Heart right ventricle (tissue), 16 donors: Measurements from ENCODE around the gene CSNK2A1. TPM values are rescaled to one million over a fixed set of nuclear protein-coding genes. Genes with fewer than 3 reads are reported as not detected.

Experiments
- ATAC-seq, 8 donors: fragments of 200-7000 bp; cut with Tn5 transposase; one replicate each; pipeline ENCODE4 v1.9.1; 2020; ENCODE audit warnings: mild to moderate bottlenecking in 8 of 8, moderate library complexity in 8 of 8, moderate number of reproducible peaks in 1 of 8
- DNase-seq, 2 donors: peaks; one replicate each; pipeline ENCODE4 v3.0.0-alpha.2; 2020
- H3K27ac ChIP-seq, 10 donors: fragments of 200-600 bp; sonication (generic) in 2 of 10; one replicate each; pipeline versions ENCODE4 v1.5.0 to v1.8.0; 2020 to 2022; ENCODE audit warnings: mild to moderate bottlenecking in 3 of 10
- H3K27me3 ChIP-seq, 7 donors: fragments of 200-600 bp; one replicate each; pipeline ENCODE4 v1.8.0; 2021 to 2022; ENCODE audit warnings: mild to moderate bottlenecking in 2 of 7
- H3K36me3 ChIP-seq, 9 donors: fragments of 200-600 bp; sonication (generic) in 1 of 9; one replicate each; pipeline versions ENCODE4 v1.5.0 to v1.8.0; 2020 to 2022; ENCODE audit warnings: mild to moderate bottlenecking in 2 of 9
- H3K4me1 ChIP-seq, 9 donors: fragments of 200-600 bp; sonication (generic) in 1 of 9; one replicate each; pipeline versions ENCODE4 v1.5.0 to v1.8.0; 2020 to 2022; ENCODE audit warnings: mild to moderate bottlenecking in 4 of 9
- H3K4me3 ChIP-seq, 10 donors: fragments of 200-600 bp; sonication (generic) in 2 of 10; one replicate each; pipeline versions ENCODE4 v1.5.0 to v1.8.0; 2020 to 2022; ENCODE audit warnings: mild to moderate bottlenecking in 7 of 10, moderate library complexity in 2 of 10
- H3K9me3 ChIP-seq, 11 donors: fragments of 200-600 bp in 10 of 11; sonication (generic) in 2 of 11; one replicate each; pipeline versions ENCODE4 v1.5.0 to v1.8.0; 2013 to 2022; ENCODE audit warnings: mild to moderate bottlenecking in 2 of 11, control low read depth in 1 of 11, moderate library complexity in 1 of 11
- WGBS, 2 donors: extraction: QIAGEN DNeasy Blood & Tissue Kit; methylation state at CpG; one replicate each; pipeline ENCODE4 v1.1.7; 2013; ENCODE audit warnings: inconsistent platforms in 1 of 2; 5-methylcytosine and 5-hydroxymethylcytosine counted together
- intact Hi-C, 10 donors: fragments of 100-400 bp; cut with DNase I; formaldehyde crosslinking; loops; one replicate each; pipeline versions ENCODE4 v1.11.1 to v1.14.2; 2022
- polyA plus RNA-seq, 2 donors: library from polyadenylated mRNA; stranded (reverse); fragments of 200-250 nt; gene quantifications; one replicate each; pipeline ENCODE4 v1.2.3, GENCODE V29; 2013
- total RNA-seq, 10 donors: library from RNA; stranded (reverse); fragmentation: NEBNext Ultra II Directional in 3 of 10; extraction: Animal tissue kit (Norgen Biotek cat#: 25700) in 3 of 10; gene quantifications; one replicate each; pipeline versions ENCODE4 v1.2.1 to v1.2.4, GENCODE V29; 2021 to 2023
- TF ChIP-seq, protein P1 (sequence below), 9 donors: fragments of 200-600 bp; sonication (generic) in 2 of 9; IDR thresholded peaks; one replicate each; pipeline versions ENCODE4 v1.5.0 to v1.8.0; 2021 to 2022; ENCODE audit warnings: antibody characterized with exemption in 9 of 9, mild to moderate bottlenecking in 5 of 9, moderate library complexity in 1 of 9
- donor health status: Arrhythmogenic right ventricular cardiomyopathy.
- donor health status: ischemic (EF 13 %, LVEDD 7.1; RV severe dilation, severe dysfunction).
- donor health status: healthy with polysubstance abuse.
- donor health status: DM: no; HTN: yes; CAD: no.
- donor health status: DM: no; HTN: no; CAD: no.
- donor health status: ischemic (EF 25% LVEDD 6.9; RV normal size, moderate dysfunction).
- donor health status: ischemic (EF 25% LVEDD 5.7; RV mildly dilated, moderate dysfunction).
- donor health status: healthy.
- donor health status: DM: yes; HTN: yes; CAD: no.
- donor health status: Ischemic cardiomyopathy.
- donor health status: ischemic (EF 35%, LVEDD 5.7; RV mildly dilated, moderate dysfunction).
- donor health status: nonischemic (EF 11% LVEDD 7.7; RV severe dilation, severe dysfunction).
- donor health status: DM: yes; HTN: yes; CAD: no.
- donor health status: PGD.
- donor health status: ischemic (EF 29% LVEDD 5.4; RV normal size, mild dysfunction).
- donor health status: nonischemic (EF 23%, LVEDD 6.1; RV moderate dilation, normal function).

CSNK2A1 gene
- total and polyA plus RNA-seq, 12 donors = 21.4 to 137 (median 125) TPM

DNA sequence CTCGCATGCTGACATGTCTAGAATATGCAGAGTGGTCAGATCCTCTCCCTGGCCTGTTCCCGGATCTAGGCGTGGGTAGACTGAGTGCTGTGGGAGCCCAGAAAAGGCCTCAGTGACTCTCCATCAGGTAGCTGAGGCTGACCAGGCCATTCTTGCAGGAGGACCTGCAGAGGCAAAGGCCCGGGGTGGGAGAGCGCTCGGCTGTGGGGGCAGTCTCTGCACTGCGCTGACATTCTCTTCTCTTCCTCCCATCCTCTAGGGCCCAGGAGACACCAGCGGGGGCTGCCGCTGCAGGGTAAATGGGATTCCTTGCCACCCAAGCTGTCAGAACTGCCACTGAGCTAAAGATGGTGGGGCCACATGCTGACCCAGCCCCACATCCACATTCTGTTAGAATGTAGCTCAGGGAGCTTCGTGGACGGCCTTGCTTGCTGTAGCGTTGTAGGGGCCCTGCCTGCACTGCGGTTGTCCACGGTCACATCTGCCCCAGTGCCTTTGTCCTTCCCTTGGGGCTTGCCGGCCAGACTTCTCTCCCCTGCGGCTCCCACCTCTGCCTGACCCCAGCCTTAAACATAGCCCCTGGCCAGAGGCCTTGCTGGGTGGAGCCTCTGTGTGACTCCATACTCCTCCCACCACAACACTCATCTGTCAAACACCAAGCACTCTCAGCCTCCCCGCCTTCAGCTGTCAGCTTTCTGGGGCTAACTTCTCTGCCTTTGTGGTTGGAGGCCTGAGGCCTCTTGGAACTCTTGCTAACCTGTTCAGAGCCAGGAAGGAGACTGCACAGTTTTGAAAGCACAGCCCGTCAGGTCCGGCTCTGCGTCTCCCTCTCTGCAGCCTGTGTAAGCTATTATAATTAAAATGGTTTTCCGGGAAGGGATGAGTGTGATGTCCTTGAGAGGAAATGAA lies 113.2 kb downstream of the CSNK2A1 start:
- peaks cover 0 to 90% (median 56%) of the 10 kb centered on the region in 9 donors for H3K36me3 ChIP-seq
- TF ChIP-seq, protein P1, sequence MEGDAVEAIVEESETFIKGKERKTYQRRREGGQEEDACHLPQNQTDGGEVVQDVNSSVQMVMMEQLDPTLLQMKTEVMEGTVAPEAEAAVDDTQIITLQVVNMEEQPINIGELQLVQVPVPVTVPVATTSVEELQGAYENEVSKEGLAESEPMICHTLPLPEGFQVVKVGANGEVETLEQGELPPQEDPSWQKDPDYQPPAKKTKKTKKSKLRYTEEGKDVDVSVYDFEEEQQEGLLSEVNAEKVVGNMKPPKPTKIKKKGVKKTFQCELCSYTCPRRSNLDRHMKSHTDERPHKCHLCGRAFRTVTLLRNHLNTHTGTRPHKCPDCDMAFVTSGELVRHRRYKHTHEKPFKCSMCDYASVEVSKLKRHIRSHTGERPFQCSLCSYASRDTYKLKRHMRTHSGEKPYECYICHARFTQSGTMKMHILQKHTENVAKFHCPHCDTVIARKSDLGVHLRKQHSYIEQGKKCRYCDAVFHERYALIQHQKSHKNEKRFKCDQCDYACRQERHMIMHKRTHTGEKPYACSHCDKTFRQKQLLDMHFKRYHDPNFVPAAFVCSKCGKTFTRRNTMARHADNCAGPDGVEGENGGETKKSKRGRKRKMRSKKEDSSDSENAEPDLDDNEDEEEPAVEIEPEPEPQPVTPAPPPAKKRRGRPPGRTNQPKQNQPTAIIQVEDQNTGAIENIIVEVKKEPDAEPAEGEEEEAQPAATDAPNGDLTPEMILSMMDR (IDR thresholded peaks at IDR 0.05) = no peak
- no peaks in the 10 kb centered on the region for H3K27me3 ChIP-seq
- no peak overlapping the region for H3K27ac ChIP-seq
- intact Hi-C loops = no loop called here
- no peaks in the 10 kb centered on the region for H3K9me3 ChIP-seq
- whole genome bisulfite sequencing, 2 donors = 84 to 85% methylated on average over 21 of the region's 21 CpGs
- no peak for DNase-seq
- no peak overlapping the region for H3K4me3 ChIP-seq
- H3K4me1 ChIP-seq = peaks cover 0 to 6% (median 0%) of the 10 kb centered on the region in 9 donors
- ATAC-seq = no peak

DNA sequence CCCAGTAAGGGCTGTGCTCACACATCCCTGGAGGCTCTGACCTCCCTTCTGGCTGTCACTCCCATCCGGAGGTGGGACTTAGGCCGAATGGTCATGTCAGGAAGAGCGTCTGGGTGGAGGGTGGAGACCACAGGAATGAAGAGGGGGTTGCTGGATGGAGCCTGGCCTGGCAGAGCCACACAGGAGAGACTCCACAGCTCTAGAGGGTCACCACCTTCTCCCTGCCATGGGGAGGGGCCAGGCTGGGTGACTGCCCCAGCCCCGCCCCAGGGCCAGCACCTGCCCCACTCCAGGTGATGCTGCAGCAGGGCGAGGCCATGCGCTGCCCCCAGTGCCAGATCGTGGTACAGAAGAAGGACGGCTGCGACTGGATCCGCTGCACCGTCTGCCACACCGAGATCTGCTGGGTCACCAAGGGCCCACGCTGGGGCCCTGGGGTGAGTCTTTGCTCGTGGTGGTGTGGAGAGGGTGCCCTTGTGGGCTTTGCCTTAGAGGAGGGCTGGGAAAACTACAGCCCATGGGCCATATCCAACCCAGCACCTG lies 114.9 kb downstream of the CSNK2A1 start:
- Histone ChIP-seq H3K36me3 (peaks cover 0 to 95% (median 57%) of the 10 kb centered on the region in 9 donors), H3K9me3 (no peaks in the 10 kb centered on the region), H3K27ac (no peak overlapping the region), H3K27me3 (no peaks in the 10 kb centered on the region), H3K4me1 (peaks cover 0 to 6% (median 0%) of the 10 kb centered on the region in 9 donors), H3K4me3 (no peak overlapping the region)
- TF ChIP-seq, protein P1 (IDR thresholded peaks at IDR 0.05) = no peak
- ATAC-seq (no peak), DNase-seq (no peak)
- intact Hi-C loops = loop anchor here in 2 of 10 donors (10.0 kb wide), 2 partner anchors 56 to 74 kb away; no protein-coding TSS in a partner anchor
- WGBS, 2 donors = 88 to 91% methylated on average over 14 of the region's 14 CpGs

DNA sequence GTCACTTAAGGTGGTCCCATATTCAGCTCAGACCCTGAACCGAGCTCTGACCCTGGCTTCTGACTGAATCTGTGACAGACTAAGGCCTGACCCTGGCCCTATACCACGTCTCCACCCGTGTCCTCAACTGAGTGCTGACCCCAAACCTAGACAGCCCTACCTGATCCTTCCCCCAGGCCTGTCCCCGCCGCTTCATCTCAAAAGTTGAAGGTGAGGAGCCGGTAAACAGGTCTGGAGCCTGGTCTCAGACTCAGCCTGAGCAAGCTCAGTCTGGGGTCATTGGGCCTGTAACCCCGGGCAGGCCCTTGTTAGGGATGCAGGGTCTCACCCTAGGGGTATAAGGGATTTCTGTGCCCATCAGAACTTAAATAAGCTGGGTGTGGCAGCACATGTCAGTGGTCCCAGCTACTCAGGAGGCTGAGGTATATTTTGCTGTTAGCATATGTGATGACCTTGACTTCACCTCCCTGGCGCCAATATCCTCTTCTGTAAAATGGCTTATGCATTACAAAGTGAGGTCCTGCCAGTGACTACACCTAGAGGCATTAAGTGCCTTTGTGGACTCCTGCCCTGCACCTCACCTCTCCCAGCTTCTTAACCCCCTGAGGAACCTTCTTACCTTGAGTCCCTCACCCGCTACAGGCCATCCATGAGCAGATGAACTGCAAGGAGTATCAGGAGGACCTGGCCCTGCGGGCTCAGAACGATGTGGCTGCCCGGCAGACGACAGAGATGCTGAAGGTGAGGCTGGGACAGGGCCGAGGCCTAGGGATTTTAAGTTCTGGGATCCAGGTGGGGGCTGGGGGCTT lies 115.5 kb downstream of the CSNK2A1 start:
- Histone ChIP-seq H3K4me1 (peaks cover 0 to 4% (median 0%) of the 10 kb centered on the region in 9 donors), H3K9me3 (no peaks in the 10 kb centered on the region), H3K36me3 (peaks cover 0 to 99% (median 57%) of the 10 kb centered on the region in 9 donors), H3K4me3 (no peak overlapping the region), H3K27me3 (no peaks in the 10 kb centered on the region), H3K27ac (no peak overlapping the region)
- no peak for DNase-seq
- TF ChIP-seq, protein P1 (IDR thresholded peaks at IDR 0.05) = no peak
- intact Hi-C loops = loop anchor here in 2 of 10 donors (10.0 kb wide), 2 partner anchors 57 to 73 kb away; no protein-coding TSS in a partner anchor
- 94 to 95% methylated on average over 14 of the region's 14 CpGs for WGBS, 2 donors
- no peak for ATAC-seq

DNA sequence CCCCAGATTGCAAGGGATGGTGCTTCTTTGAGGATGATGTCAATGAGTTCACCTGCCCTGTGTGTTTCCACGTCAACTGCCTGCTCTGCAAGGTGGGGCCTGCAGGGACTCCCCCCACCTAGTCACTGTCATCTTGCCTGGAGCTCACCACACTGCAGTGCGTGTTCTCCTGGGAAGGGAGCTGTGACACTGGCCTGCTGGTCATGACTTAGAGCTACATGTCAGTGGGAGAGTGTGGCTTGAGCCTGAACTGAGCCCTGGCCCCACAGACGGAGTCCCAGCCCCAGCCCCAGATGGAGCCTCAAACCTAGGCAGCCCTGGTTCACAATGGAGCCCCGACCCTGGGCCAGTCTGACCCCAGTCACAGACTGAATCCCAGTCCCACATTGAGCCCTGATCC lies 116.2 kb downstream of the CSNK2A1 start:
- Histone ChIP-seq H3K27me3 (no peaks in the 10 kb centered on the region), H3K36me3 (peaks cover 0 to 99% (median 56%) of the 10 kb centered on the region in 9 donors), H3K4me1 (peaks cover 0 to 4% (median 0%) of the 10 kb centered on the region in 9 donors), H3K27ac (no peak overlapping the region), H3K9me3 (no peaks in the 10 kb centered on the region), H3K4me3 (no peak overlapping the region)
- intact Hi-C loops = loop anchor here in 2 of 10 donors (10.0 kb wide), 2 partner anchors 57 to 73 kb away; no protein-coding TSS in a partner anchor
- DNase-seq (no peak), ATAC-seq (no peak)
- TF ChIP-seq, protein P1 (IDR thresholded peaks at IDR 0.05) = no peak
- WGBS, 2 donors = 93 to 95% methylated on average over 4 of the region's 4 CpGs
